GM13976 (cell line): Measurements from ENCODE around the gene NAPB.

Experiments used
- DNase-seq: peaks from one replicate; pipeline ENCODE4 v3.0.0; 2012; ENCODE audit warnings: low spot score
- in situ Hi-C: fragments of 300-500 bp; cut with MboI; formaldehyde crosslinking; loops from one replicate; pipeline ENCODE4 v1.12.0; 2022; ENCODE audit warnings: low sequenced_read_pairs, mixed read lengths, inconsistent platforms; ENCODE audit not compliant: unreplicated experiment
- TF ChIP-seq, protein P1 (sequence below): IDR thresholded peaks from 2 replicates; pipeline ENCODE4 v1.5.1; 2012; ENCODE audit warnings: borderline replicate concordance, mild to moderate bottlenecking; ENCODE audit not compliant: insufficient read depth; ENCODE audit errors: extremely low read depth, missing control alignments, control extremely low read depth

NAPB gene

DNA sequence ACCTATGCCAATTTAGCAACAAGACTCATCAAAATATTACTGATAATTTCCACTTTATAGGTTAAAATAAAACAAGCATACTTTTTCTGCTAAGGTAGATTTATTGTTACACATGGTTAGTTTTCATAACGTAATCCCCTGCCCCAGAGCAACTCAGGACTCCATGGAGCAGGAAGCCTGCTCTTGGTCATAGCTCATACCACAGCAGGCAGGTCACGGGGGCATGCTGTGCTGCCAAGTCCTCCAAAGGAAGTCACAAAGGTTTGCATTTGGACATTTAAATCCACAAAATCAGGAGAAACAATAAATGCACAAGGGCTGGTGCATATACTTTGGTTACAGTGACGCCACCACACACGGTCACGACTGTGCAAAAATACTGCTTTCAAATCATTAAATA lies 46.8 kb downstream of the NAPB start:
- in situ Hi-C loops = no loop called here

DNA sequence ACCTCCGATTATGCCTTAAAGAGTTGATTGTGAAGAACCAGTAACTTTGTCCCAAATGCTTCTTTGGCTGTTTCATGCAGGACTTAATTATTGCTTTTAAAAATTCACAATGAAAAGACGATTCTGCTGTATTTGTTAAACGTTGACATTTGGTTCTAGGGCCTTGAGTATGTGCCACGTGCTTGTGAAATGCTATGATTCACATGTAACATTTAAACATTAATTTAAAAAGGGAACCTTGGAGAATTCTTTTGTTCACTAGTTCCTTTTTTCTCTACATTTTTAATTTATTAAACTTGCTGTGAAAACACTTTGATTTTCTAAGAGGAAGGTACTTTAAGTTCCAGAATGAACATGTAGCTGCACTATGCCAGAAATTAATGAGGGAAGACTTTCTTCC lies 49.8 kb downstream of the NAPB start:
- DNase-seq = no peak
- TF ChIP-seq, protein P1, sequence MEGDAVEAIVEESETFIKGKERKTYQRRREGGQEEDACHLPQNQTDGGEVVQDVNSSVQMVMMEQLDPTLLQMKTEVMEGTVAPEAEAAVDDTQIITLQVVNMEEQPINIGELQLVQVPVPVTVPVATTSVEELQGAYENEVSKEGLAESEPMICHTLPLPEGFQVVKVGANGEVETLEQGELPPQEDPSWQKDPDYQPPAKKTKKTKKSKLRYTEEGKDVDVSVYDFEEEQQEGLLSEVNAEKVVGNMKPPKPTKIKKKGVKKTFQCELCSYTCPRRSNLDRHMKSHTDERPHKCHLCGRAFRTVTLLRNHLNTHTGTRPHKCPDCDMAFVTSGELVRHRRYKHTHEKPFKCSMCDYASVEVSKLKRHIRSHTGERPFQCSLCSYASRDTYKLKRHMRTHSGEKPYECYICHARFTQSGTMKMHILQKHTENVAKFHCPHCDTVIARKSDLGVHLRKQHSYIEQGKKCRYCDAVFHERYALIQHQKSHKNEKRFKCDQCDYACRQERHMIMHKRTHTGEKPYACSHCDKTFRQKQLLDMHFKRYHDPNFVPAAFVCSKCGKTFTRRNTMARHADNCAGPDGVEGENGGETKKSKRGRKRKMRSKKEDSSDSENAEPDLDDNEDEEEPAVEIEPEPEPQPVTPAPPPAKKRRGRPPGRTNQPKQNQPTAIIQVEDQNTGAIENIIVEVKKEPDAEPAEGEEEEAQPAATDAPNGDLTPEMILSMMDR = no peak
- in situ Hi-C loops = no loop called here

More for the DNA sequence above, 46.8 kb downstream of the NAPB start:
- DNase-seq = no peak
- TF ChIP-seq, protein P1 = no peak

DNA sequence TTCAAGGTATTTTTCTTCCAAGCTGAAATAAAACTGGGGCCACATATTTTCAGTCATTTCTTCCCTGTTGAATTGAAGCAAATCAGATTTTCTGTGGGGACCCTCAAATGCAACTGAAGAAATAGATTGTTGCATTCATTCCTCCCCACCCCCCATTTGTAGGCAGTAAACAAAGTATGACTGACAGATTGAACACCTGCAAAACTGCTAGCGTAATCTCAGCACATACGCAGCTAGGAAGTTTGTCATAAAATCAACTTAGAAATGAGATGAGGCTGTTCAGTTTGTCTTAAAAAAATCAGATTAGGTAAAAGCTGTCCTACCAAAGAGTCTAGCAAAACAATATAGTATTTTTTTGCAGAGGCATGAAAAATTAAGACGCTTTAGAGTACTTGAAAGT lies 50.4 kb downstream of the NAPB start:
- TF ChIP-seq, protein P1 = no peak
- DNase-seq = no peak
- in situ Hi-C loops = no loop called here

DNA sequence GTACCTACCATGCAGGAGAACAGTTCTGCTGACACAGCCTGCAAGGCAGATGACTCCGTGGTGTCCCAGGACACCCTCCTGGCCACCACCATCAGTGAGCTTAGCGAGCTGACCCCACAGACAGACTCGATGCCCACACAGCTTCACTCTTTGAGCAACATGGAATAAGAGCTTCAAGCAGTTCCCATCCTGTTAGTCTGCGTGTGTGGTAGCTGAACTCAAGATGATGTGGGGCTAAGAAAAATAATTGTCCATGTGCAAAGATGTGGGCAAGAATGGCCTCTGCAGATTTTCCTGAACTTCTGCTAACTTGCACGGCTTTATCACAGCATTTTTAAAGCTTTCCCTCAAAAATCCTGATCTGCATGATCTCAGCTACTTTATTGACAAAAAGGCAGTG lies 51.0 kb downstream of the NAPB start:
- in situ Hi-C loops = no loop called here
- TF ChIP-seq, protein P1 = no peak
- no peak for DNase-seq

DNA sequence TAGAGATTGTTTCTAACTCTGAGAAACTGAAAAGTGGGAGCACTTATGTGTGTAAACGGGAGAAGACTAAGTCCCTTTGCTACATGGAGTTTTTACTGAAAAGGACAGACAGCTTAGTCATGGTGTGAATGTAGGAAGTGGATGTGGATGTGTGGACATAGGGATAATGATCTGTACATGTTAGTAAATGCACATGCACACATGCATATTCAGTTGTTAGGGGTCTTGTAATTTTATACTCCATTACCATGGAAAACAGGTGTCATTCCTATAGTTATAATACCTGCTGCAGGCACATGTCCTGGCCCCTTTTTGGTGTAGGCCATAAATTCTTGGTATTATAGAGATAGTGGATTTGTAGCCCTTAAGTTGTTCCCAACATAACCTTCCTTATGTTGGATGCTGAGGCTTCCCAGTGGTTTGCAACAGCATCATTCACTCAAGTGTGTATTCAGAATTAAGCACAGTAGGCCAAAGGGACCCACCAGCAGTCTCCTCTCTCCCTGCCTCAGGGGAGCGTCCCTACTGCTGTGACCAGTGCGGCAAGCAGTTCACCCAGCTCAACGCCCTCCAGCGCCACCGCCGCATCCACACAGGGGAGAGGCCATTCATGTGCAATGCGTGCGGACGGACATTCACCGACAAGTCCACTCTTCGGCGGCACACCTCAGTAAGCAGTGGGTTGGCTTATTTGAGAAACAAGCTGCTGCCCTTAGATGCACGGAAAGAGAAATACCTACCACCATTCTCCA lies 52.0 kb downstream of the NAPB start:
- no peak for DNase-seq
- TF ChIP-seq, protein P1 = no peak
- in situ Hi-C loops = no loop called here

DNA sequence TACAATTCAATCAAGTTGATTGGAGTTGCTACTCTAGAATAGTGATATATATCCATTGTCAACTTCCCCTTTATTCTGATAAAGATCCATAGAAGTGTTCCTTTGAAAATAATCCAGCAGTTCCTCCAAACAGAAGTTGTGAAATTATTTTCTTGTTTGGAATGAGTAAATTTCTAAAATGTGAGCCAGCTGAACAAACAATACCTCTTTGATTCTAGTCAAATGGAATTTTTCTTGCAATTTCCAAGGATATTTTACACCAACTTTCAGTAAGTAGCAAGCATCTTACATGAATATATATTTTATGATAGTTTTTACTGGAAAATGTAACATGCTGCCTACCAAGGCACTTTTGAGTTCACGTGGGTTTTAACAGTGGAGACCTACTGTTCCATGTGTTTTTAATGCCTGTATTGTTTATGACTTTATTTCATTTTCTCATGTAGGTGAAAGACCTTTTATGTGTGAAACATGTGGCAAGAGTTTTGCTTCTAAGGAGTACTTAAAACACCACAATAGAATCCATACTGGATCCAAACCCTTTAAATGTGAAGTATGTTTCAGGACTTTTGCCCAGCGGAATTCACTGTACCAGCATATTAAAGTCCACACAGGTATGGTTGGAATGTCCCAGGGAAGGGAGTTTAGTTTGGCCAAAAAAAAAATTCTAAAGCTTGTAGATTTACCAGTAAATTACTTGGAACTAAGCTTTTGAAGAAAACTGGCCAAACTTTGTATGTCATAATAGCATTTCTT lies 52.8 kb downstream of the NAPB start:
- TF ChIP-seq, protein P1 = no peak
- in situ Hi-C loops = no loop called here
- DNase-seq = no peak
